Fibroblast of mammary gland (primary cell): ENCODE results near the gene LRP1B.

ENCODE experiments used
- DNase-seq: peaks from one replicate; pipeline ENCODE4 v3.0.0-alpha.2; 2010; ENCODE audit warnings: low read depth
- H3K4me3 ChIP-seq: 2 replicates; pipeline ENCODE4 v1.5.1; 2011; ENCODE audit warnings: low read depth, mild to moderate bottlenecking, low read length, moderate library complexity; ENCODE audit not compliant: control insufficient read depth
- TF ChIP-seq, protein P1 (sequence below): conservative IDR thresholded peaks from 2 replicates; pipeline ENCODE4 v1.5.1; 2011; ENCODE audit warnings: low read depth, low read length, inconsistent platforms; ENCODE audit not compliant: control insufficient read depth, insufficient read depth

LRP1B gene

DNA sequence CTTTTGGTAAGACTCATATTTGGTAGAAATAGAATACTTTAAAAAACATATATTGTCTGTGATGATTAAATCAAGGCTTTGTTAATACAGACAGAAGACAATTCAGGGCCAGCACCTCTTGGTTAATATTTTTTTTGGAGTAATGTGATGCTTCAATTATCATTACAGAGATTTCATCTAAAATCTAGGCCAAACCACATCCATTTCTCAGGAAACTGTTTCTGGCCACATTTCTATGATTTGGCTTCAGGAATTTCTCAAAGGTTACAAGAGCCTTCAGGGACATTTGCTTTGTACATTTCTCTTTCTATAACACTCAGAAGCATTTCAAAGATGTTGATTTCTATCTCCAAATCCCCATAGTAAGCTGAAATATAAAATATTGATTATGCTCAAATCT, 614.9 kb downstream of the LRP1B start:
- no peak overlapping the region for H3K4me3 ChIP-seq
- DNase-seq: no peak
- TF ChIP-seq, protein P1, sequence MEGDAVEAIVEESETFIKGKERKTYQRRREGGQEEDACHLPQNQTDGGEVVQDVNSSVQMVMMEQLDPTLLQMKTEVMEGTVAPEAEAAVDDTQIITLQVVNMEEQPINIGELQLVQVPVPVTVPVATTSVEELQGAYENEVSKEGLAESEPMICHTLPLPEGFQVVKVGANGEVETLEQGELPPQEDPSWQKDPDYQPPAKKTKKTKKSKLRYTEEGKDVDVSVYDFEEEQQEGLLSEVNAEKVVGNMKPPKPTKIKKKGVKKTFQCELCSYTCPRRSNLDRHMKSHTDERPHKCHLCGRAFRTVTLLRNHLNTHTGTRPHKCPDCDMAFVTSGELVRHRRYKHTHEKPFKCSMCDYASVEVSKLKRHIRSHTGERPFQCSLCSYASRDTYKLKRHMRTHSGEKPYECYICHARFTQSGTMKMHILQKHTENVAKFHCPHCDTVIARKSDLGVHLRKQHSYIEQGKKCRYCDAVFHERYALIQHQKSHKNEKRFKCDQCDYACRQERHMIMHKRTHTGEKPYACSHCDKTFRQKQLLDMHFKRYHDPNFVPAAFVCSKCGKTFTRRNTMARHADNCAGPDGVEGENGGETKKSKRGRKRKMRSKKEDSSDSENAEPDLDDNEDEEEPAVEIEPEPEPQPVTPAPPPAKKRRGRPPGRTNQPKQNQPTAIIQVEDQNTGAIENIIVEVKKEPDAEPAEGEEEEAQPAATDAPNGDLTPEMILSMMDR: no peak

DNA sequence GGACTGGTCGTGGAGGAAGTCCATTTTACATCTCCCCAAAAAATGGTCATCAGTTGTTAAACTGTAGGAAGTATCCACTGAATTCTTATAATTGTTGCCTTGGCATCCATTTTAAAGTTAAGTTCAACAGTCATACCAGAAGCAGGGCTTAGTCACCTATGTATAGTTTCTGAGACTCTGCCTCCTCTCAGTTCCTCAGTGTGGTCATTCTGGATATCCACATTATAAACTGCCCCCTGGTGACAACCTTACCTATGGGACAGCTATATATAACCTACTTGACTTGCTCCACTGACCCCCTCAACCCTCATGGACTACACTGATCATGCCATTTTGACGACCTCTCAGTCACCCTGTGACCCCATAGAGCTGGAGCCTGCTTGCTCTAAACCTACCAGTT, 617.0 kb downstream of the LRP1B start:
- H3K4me3 ChIP-seq: no peak overlapping the region
- TF ChIP-seq, protein P1: no peak
- DNase-seq: no peak

DNA sequence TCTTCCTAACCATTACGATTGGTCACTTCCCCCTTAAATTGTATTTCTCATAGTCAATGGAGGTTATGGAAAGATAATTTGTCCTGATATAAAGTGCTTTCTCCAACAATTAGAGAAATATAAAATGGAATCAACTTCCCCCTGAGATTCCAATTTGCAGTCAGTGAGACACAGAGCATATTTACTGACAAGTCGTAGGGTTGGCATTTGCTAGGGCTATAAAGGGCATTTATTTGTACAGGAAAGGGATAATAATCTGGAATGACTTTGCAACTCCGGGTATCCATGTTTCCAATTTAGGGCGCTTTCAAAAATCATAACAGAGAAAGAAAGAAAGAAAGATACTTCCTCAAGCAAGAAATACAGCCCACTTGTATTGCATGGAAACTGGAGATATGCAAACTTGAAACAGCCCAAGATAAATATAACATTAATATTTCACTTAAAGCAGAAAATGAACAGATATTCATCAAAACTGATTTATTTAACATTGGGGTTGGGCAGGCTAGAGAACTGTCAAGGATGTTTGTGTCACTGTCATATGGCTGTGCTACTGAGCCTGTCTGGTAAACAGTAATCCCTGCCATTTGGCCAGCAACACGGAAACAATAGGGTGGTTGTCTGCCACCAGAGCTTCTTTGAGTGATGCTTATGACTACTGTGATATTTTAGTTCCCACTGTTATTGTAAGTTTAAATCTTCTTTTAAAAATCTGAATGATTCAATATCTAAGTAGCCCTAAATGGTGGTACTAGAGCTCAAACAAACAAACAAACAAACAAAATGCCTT, 621.8 kb downstream of the LRP1B start:
- TF ChIP-seq, protein P1: no peak
- no peak overlapping the region for H3K4me3 ChIP-seq

DNA sequence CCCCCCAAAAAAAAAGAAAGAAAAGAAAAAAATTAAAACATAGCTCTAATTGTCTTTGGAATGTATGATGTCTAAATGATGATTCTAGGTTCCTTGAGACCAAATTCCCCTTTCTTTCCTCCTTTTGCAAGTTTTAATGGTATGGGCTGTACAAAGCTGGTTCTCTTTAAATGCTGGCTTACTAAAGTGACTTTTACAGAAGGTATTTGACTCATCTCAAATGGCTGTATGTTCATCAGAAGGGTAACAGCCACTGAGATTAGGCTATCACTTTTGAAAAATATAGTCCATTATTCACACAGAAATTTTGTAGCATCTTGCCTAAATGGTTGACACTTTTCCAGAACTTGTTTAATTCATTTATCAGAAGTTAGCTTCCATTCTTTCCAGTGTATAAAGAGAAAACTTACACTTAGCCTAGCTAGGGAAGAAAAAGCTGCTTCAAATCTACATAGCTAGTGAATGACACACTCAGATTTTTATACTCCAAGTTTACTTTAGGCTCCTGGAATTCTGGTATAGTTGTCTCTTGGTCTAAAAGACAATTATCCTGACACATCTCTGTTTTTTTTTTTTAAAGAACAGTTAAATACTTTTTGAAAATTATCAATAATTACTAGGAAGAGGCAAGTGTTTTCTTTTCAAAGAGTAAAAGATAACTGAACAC, 622.6 kb downstream of the LRP1B start:
- H3K4me3 ChIP-seq: no peak overlapping the region
- DNase-seq: no peak
- TF ChIP-seq, protein P1: no peak

More for the DNA sequence above, 621.8 kb downstream of the LRP1B start:
- no peak for DNase-seq

DNA sequence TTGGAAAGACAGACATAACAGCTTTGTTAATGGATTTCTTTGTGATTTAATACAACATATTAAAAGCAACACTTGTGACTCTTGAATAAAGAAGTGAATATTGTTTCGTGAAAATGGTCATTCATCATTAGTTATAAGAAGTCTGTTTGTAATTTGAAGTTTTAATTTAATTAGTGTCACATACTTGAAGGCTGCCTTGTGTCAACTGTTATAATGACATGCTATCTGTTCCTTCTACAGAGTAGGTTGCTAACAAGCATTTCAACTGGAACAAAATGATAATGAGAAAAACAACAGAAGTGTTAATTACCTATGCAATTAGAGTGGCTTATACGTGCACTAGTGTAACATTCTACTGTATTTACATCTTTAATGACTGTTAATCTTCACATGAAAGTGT, 624.7 kb downstream of the LRP1B start:
- H3K4me3 ChIP-seq: no peak overlapping the region
- no peak for DNase-seq
- TF ChIP-seq, protein P1: no peak

DNA sequence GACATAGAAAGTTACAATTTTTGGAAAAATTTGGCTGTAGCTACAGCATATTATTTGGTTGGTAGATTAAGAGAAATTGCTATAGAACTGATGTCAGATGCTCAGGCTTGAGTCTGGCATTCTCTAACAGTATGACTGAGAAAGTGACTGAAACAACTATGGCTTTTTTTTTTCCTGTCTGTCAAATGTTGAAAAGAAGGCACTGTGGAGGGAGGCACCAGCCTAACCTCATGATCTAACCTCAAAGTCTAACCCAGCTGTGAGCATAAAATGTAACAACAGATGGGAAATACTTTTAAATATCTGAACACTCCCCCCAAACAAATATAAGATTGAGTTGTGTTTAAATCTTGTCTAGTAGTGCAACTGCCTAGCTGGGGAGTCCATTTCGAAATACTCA, 629.1 kb downstream of the LRP1B start:
- TF ChIP-seq, protein P1: no peak
- DNase-seq: no peak
- H3K4me3 ChIP-seq: no peak overlapping the region
